Pancreas (tissue), 10 donors: ENCODE data around the gene JAKMIP3. TPM values are rescaled to one million over a fixed set of nuclear protein-coding genes. Genes with fewer than 3 reads are reported as not detected.
"Not testable (repeated sequence)": the region's sequence is repeated elsewhere in the genome, so short reads cannot be mapped to it uniquely, and the experiment has no call there.

ENCODE experiments used
- ATAC-seq, 4 donors: fragments of 200-7000 bp; cut with Tn5 transposase; one replicate each; pipeline versions ENCODE4 v1.8.0 to v1.9.1; 2020; ENCODE audit warnings: mild to moderate bottlenecking in 4 of 4, moderate library complexity in 4 of 4
- DNase-seq, 6 donors: peaks; one replicate each; pipeline ENCODE4 v3.0.0-alpha.2; 2020
- FAIRE-seq: peaks from 2 replicates; lab custom pipeline; 2012; peaks lifted over from hg19 to GRCh38; lab: Jason Lieb, UNC
- H3K27ac ChIP-seq, 4 donors: fragments of 200-600 bp; sonication (generic); 1 replicate in 3 of 4; 2 replicates in 1 of 4; pipeline versions ENCODE4 v1.5.0 to v1.8.0; 2020
- H3K27me3 ChIP-seq, 4 donors: fragments of 200-600 bp; one replicate each; pipeline ENCODE4 v1.8.0; 2021
- H3K36me3 ChIP-seq, 3 donors: fragments of 200-600 bp; sonication (generic) in 1 of 3; one replicate each; pipeline versions ENCODE4 v1.5.0 to v1.8.0; 2020 to 2021
- H3K4me1 ChIP-seq, 3 donors: fragments of 200-600 bp; one replicate each; pipeline ENCODE4 v1.8.0; 2021
- H3K4me3 ChIP-seq, 4 donors: fragments of 200-600 bp; sonication (generic) in 2 of 4; one replicate each; pipeline versions ENCODE4 v1.5.0 to v1.8.0; 2020 to 2021
- H3K9me3 ChIP-seq, 4 donors: fragments of 200-600 bp; one replicate each; pipeline ENCODE4 v1.8.0; 2021
- WGBS, 2 donors: extraction: QIAGEN DNeasy Blood & Tissue Kit; methylation state at CpG; one replicate each; pipeline ENCODE4 v1.1.7; 2013; 5-methylcytosine and 5-hydroxymethylcytosine counted together
- intact Hi-C, 3 donors: fragments of 100-400 bp; cut with DNase I; formaldehyde crosslinking; loops; one replicate each; pipeline versions ENCODE4 v1.11.1 to v1.14.2; 2022
- polyA plus RNA-seq, 2 donors: library from polyadenylated mRNA; stranded (reverse); fragments of 200-250 nt; gene quantifications; one replicate each; pipeline ENCODE4 v1.2.3, GENCODE V29; 2013
- total RNA-seq, 6 donors: library from RNA; stranded (reverse); fragmentation: NEBNext Ultra II Directional in 4 of 6; extraction: Animal tissue kit (Norgen Biotek cat#: 25700) in 4 of 6; gene quantifications; one replicate each; pipeline versions ENCODE4 v1.2.1 to v1.2.4, GENCODE V29; 2021 to 2023
- TF ChIP-seq, protein P1 (sequence below), 4 donors: fragments of 200-600 bp; sonication (generic) in 3 of 4; IDR thresholded peaks; one replicate each; pipeline versions ENCODE4 v1.5.0 to v1.8.0; 2021; ENCODE audit warnings: antibody characterized with exemption in 4 of 4
- donor health status: healthy with polysubstance abuse.
- donor health status: DM: no; HTN: no; CAD: no; lungs with moderate emphysema.
- donor health status: DM: no; HTN: no; CAD: no.
- donor health status: control.
- donor health status: control.
- donor health status: Bipolar disorder and iron deficiency.
- donor health status: DM: yes; HTN: yes; CAD: no.
- donor health status: DM: no; HTN: no; CAD: no.
- donor health status: DM: no; HTN: no; CAD: no.
- donor health status: DM: yes; HTN: yes; CAD: no.

Gene JAKMIP3
- total and polyA plus RNA-seq, 8 donors, result 0.19 to 1.4 (median 0.33) TPM

DNA sequence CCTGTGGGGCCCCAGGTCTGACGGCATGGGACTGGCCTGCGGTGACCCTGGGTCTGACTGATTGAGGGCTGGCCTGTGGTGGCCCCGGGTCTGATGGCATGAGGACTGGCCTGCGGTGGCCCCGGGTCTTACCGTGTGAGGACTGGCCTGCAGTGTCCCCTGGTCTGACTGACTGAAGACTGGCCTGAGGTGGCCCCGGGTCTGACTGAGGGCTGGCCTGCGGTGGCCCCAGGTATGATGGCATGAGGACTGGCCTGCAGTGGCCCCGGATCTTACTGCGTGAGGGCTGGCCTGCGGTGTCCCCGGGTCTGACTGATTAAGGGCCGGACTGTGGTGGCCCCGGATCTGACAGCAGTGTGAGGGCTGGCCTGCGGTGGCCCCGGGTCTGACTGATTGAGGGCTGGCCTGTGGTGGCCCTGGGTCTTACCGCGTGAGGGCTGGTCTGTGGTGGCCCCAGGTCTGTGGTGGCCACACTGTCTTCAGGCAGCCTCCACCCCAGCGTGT is 10.9 kb downstream of the JAKMIP3 start:
- peak in 1 of 6 donors; percentile 64 for DNase-seq
- TF ChIP-seq, protein P1, sequence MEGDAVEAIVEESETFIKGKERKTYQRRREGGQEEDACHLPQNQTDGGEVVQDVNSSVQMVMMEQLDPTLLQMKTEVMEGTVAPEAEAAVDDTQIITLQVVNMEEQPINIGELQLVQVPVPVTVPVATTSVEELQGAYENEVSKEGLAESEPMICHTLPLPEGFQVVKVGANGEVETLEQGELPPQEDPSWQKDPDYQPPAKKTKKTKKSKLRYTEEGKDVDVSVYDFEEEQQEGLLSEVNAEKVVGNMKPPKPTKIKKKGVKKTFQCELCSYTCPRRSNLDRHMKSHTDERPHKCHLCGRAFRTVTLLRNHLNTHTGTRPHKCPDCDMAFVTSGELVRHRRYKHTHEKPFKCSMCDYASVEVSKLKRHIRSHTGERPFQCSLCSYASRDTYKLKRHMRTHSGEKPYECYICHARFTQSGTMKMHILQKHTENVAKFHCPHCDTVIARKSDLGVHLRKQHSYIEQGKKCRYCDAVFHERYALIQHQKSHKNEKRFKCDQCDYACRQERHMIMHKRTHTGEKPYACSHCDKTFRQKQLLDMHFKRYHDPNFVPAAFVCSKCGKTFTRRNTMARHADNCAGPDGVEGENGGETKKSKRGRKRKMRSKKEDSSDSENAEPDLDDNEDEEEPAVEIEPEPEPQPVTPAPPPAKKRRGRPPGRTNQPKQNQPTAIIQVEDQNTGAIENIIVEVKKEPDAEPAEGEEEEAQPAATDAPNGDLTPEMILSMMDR (IDR thresholded peaks at IDR 0.05), result no peak
- no peak for FAIRE-seq
- ATAC-seq, result no peak
- intact Hi-C loops, result no loop called here
- WGBS, 2 donors, result 83 to 92% methylated on average over 19 of the region's 19 CpGs
- no peak overlapping the region for H3K27ac ChIP-seq
- H3K36me3 ChIP-seq, result no peaks in the 10 kb centered on the region
- H3K4me3 ChIP-seq, result no peak overlapping the region
- H3K27me3 ChIP-seq, result no peaks in the 10 kb centered on the region
- no peaks in the 10 kb centered on the region for H3K4me1 ChIP-seq
- no peaks in the 10 kb centered on the region for H3K9me3 ChIP-seq

DNA sequence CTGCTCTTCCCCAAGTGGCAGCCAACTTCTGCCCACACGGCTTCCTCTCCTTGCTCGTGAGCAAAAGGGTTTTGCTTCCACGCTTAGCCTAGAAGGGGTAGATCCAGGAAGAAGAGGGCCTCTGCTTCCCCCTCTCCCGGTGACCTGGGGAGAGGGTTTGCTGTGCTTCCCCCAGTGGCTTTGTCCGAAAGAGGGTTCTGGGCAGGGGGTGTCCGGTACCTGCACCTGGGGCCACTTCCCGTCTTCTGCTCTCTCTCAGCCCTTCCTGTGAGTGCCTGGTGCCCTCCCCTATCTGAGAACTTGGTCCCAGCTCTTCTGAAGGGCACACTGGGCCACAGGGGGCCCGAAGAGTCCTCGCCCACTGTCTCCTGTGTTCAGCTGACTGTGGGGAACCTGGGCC is 11.3 kb downstream of the JAKMIP3 start:
- Histone ChIP-seq H3K9me3 (no peaks in the 10 kb centered on the region), H3K4me3 (no peak overlapping the region), H3K4me1 (no peaks in the 10 kb centered on the region), H3K27me3 (no peaks in the 10 kb centered on the region), H3K27ac (no peak overlapping the region), H3K36me3 (no peaks in the 10 kb centered on the region)
- intact Hi-C loops, result no loop called here
- FAIRE-seq (no peak), DNase-seq (no peak), ATAC-seq (no peak)
- TF ChIP-seq, protein P1 (IDR thresholded peaks at IDR 0.05), result no peak
- 76 to 79% methylated on average over 9 of the region's 9 CpGs for WGBS, 2 donors

GRCh38 chr10:132078746-132079345 is 13.1 kb downstream of the JAKMIP3 start:
- Histone ChIP-seq H3K9me3 (no peaks in the 10 kb centered on the region), H3K4me1 (no peaks in the 10 kb centered on the region), H3K4me3 (no peak overlapping the region), H3K27ac (no peak overlapping the region), H3K27me3 (no peaks in the 10 kb centered on the region), H3K36me3 (no peaks in the 10 kb centered on the region)
- 67 to 71% methylated on average over 30 of the region's 30 CpGs for WGBS, 2 donors
- no peak for ATAC-seq
- intact Hi-C loops, result no loop called here
- no peak for FAIRE-seq
- TF ChIP-seq, protein P1 (IDR thresholded peaks at IDR 0.05), result no peak
- DNase-seq, result peak in 1 of 6 donors; percentile 53

GRCh38 chr10:132084384-132084783 is 18.6 kb downstream of the JAKMIP3 start:
- H3K27me3 ChIP-seq, FAIRE-seq, H3K4me1 ChIP-seq, H3K9me3 ChIP-seq, H3K36me3 ChIP-seq, H3K4me3 ChIP-seq, H3K27ac ChIP-seq, ATAC-seq, intact Hi-C loops, DNase-seq: not testable (repeated sequence)
- 56 to 61% methylated on average over 2 of the region's 2 CpGs for WGBS, 2 donors

DNA sequence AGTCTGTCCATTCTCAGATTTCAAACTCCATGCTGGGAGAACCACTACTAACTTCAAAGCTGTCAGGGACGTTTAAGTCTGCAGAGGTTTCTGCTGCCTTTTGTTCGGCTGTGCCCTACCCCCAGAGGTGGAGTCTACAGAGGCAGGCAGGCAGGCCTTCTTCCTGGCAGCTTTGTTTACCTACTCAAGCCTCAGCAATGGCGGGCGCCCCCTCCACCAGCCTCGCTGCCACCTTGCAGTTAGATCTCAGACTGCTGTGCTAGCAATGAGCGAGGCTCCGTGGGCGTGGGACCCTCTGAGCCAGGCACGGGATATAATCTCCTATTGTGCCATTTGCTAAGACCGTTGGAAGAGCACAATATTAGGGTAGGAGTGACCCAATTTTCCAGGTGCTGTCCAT is 27.5 kb downstream of the JAKMIP3 start:
- H3K4me1 ChIP-seq, intact Hi-C loops, H3K4me3 ChIP-seq, ATAC-seq, H3K36me3 ChIP-seq, FAIRE-seq, H3K27ac ChIP-seq, H3K27me3 ChIP-seq, H3K9me3 ChIP-seq, DNase-seq: not testable (repeated sequence)
- WGBS, 2 donors, result 75 to 86% methylated on average over 10 of the region's 10 CpGs

- Histone ChIP-seq H3K27ac (no peak overlapping the region), H3K36me3 (no peaks in the 10 kb centered on the region), H3K4me1 (no peaks in the 10 kb centered on the region), H3K9me3 (no peaks in the 10 kb centered on the region), H3K27me3 (no peaks in the 10 kb centered on the region), H3K4me3 (no peak overlapping the region)
- intact Hi-C loops, result no loop called here
- DNase-seq (no peak), ATAC-seq (no peak), FAIRE-seq (no peak)
- TF ChIP-seq, protein P1 (IDR thresholded peaks at IDR 0.05), result no peak
- WGBS, 2 donors, result 73 to 84% methylated on average over 9 of the region's 9 CpGs
Measured at GRCh38 chr10:132094581-132095234, 29.0 kb downstream of the JAKMIP3 start.
